NCI-H82 (cell line): ENCODE data around the gene PPP6R1.

Experiments used
- DNase-seq: peaks from one replicate; lab custom pipeline; 2025; lab: John Stamatoyannopoulos, UW

The PPP6R1 gene

GRCh38 chr19:55283548-55284377 lies 24.9 kb upstream of the PPP6R1 start, which contains the start of gene BRSK1:
TSS of gene BRSK1 (plus strand) at chr19:55283997. CDS start at chr19:55284443, 446 bp downstream.
- peak; percentile 82 for DNase-seq

- DNase-seq = peak; percentile 99
Measured at GRCh38 chr19:55279770-55280643, 21.2 kb upstream of the PPP6R1 start, which contains the start of gene HSPBP1. TSS of gene HSPBP1 (minus strand) at chr19:55280110. CDS start at chr19:55279608, 502 bp downstream.

GRCh38 chr19:55279340-55279739 lies 20.5 kb upstream of the PPP6R1 start:
- no peak for DNase-seq

GRCh38 chr19:55278391-55279135 lies 19.7 kb upstream of the PPP6R1 start:
- no peak for DNase-seq

GRCh38 chr19:55277494-55277893 lies 18.7 kb upstream of the PPP6R1 start:
- DNase-seq = no peak

- no peak for DNase-seq
Measured at GRCh38 chr19:55276720-55277430, 18.1 kb upstream of the PPP6R1 start.

- no peak for DNase-seq
Measured at GRCh38 chr19:55275851-55276719, 17.3 kb upstream of the PPP6R1 start.

- DNase-seq = no peak
Measured at GRCh38 chr19:55273978-55274707, 15.3 kb upstream of the PPP6R1 start.

GRCh38 chr19:55272142-55272541 lies 13.3 kb upstream of the PPP6R1 start:
- no peak for DNase-seq

- no peak for DNase-seq
Measured at GRCh38 chr19:55270172-55270942, 11.5 kb upstream of the PPP6R1 start.

- DNase-seq = no peak
Measured at GRCh38 chr19:55269299-55269698, 10.5 kb upstream of the PPP6R1 start.

GRCh38 chr19:55266840-55267239 lies 8.0 kb upstream of the PPP6R1 start:
- no peak for DNase-seq

- DNase-seq = no peak
Measured at GRCh38 chr19:55266404-55266803, 7.6 kb upstream of the PPP6R1 start.

- DNase-seq = no peak
Measured at GRCh38 chr19:55265723-55266386, 7.0 kb upstream of the PPP6R1 start.

GRCh38 chr19:55265173-55265572 lies 6.4 kb upstream of the PPP6R1 start:
- DNase-seq = no peak

GRCh38 chr19:55264531-55264930 lies 5.7 kb upstream of the PPP6R1 start:
- DNase-seq = no peak

GRCh38 chr19:55262359-55262758 lies 3.5 kb upstream of the PPP6R1 start:
- DNase-seq = no peak

- DNase-seq = no peak
Measured at GRCh38 chr19:55261671-55262126, 2.9 kb upstream of the PPP6R1 start.
